Pancreas (tissue), 10 donors: Measurements from ENCODE around the gene PTPRJ. TPM values are rescaled to one million over a fixed set of nuclear protein-coding genes. Genes with fewer than 3 reads are reported as not detected.

Experiments
- ATAC-seq, 4 donors: fragments of 200-7000 bp; cut with Tn5 transposase; one replicate each; pipeline versions ENCODE4 v1.8.0 to v1.9.1; 2020; ENCODE audit warnings: mild to moderate bottlenecking in 4 of 4, moderate library complexity in 4 of 4
- DNase-seq, 6 donors: peaks; one replicate each; pipeline ENCODE4 v3.0.0-alpha.2; 2020
- FAIRE-seq: peaks from 2 replicates; lab custom pipeline; 2012; peaks lifted over from hg19 to GRCh38; lab: Jason Lieb, UNC
- H3K27ac ChIP-seq, 4 donors: fragments of 200-600 bp; sonication (generic); 1 replicate in 3 of 4; 2 replicates in 1 of 4; pipeline versions ENCODE4 v1.5.0 to v1.8.0; 2020
- H3K27me3 ChIP-seq, 4 donors: fragments of 200-600 bp; one replicate each; pipeline ENCODE4 v1.8.0; 2021
- H3K36me3 ChIP-seq, 3 donors: fragments of 200-600 bp; sonication (generic) in 1 of 3; one replicate each; pipeline versions ENCODE4 v1.5.0 to v1.8.0; 2020 to 2021
- H3K4me1 ChIP-seq, 3 donors: fragments of 200-600 bp; one replicate each; pipeline ENCODE4 v1.8.0; 2021
- H3K4me3 ChIP-seq, 4 donors: fragments of 200-600 bp; sonication (generic) in 2 of 4; one replicate each; pipeline versions ENCODE4 v1.5.0 to v1.8.0; 2020 to 2021
- H3K9me3 ChIP-seq, 4 donors: fragments of 200-600 bp; one replicate each; pipeline ENCODE4 v1.8.0; 2021
- WGBS, 2 donors: extraction: QIAGEN DNeasy Blood & Tissue Kit; methylation state at CpG; one replicate each; pipeline ENCODE4 v1.1.7; 2013; 5-methylcytosine and 5-hydroxymethylcytosine counted together
- intact Hi-C, 3 donors: fragments of 100-400 bp; cut with DNase I; formaldehyde crosslinking; loops; one replicate each; pipeline versions ENCODE4 v1.11.1 to v1.14.2; 2022
- polyA plus RNA-seq, 2 donors: library from polyadenylated mRNA; stranded (reverse); fragments of 200-250 nt; gene quantifications; one replicate each; pipeline ENCODE4 v1.2.3, GENCODE V29; 2013
- total RNA-seq, 6 donors: library from RNA; stranded (reverse); fragmentation: NEBNext Ultra II Directional in 4 of 6; extraction: Animal tissue kit (Norgen Biotek cat#: 25700) in 4 of 6; gene quantifications; one replicate each; pipeline versions ENCODE4 v1.2.1 to v1.2.4, GENCODE V29; 2021 to 2023
- TF ChIP-seq, protein P1 (sequence below), 4 donors: fragments of 200-600 bp; sonication (generic) in 3 of 4; IDR thresholded peaks; one replicate each; pipeline versions ENCODE4 v1.5.0 to v1.8.0; 2021; ENCODE audit warnings: antibody characterized with exemption in 4 of 4
- donor health status: healthy with polysubstance abuse.
- donor health status: DM: no; HTN: no; CAD: no; lungs with moderate emphysema.
- donor health status: DM: no; HTN: no; CAD: no.
- donor health status: control.
- donor health status: control.
- donor health status: Bipolar disorder and iron deficiency.
- donor health status: DM: yes; HTN: yes; CAD: no.
- donor health status: DM: no; HTN: no; CAD: no.
- donor health status: DM: no; HTN: no; CAD: no.
- donor health status: DM: yes; HTN: yes; CAD: no.

The PTPRJ gene
- total and polyA plus RNA-seq, 8 donors: 3.6 to 32.8 (median 11.6) TPM

DNA sequence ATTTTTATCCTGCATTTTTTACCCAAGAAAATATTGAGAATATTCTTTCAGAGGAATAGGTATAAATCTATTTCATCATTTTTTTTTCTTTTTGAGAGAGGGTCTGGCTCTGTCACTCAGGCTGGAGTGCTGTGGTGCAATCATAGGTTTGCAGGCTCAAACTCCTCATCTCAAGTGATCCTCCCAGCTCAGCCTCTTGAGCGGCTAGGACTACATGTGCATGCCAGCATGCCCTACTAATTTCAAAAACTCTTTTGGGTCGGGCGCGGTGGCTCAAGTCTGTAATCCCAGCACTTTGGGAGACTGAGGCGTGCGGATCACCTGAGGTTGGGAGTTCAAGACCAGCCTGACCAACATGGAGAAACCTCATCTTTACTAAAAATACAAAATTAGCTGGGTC lies 20.3 kb upstream of the PTPRJ start:
- intact Hi-C loops: no loop called here
- Histone ChIP-seq H3K4me1 (no peaks in the 10 kb centered on the region), H3K36me3 (no peaks in the 10 kb centered on the region), H3K27me3 (no peaks in the 10 kb centered on the region), H3K9me3 (no peaks in the 10 kb centered on the region), H3K4me3 (no peak overlapping the region), H3K27ac (no peak overlapping the region)
- ATAC-seq (no peak), DNase-seq (no peak), FAIRE-seq (no peak)
- TF ChIP-seq, protein P1, sequence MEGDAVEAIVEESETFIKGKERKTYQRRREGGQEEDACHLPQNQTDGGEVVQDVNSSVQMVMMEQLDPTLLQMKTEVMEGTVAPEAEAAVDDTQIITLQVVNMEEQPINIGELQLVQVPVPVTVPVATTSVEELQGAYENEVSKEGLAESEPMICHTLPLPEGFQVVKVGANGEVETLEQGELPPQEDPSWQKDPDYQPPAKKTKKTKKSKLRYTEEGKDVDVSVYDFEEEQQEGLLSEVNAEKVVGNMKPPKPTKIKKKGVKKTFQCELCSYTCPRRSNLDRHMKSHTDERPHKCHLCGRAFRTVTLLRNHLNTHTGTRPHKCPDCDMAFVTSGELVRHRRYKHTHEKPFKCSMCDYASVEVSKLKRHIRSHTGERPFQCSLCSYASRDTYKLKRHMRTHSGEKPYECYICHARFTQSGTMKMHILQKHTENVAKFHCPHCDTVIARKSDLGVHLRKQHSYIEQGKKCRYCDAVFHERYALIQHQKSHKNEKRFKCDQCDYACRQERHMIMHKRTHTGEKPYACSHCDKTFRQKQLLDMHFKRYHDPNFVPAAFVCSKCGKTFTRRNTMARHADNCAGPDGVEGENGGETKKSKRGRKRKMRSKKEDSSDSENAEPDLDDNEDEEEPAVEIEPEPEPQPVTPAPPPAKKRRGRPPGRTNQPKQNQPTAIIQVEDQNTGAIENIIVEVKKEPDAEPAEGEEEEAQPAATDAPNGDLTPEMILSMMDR (IDR thresholded peaks at IDR 0.05): no peak
- WGBS, 2 donors: 94 to 99% methylated on average over 6 of the region's 6 CpGs

DNA sequence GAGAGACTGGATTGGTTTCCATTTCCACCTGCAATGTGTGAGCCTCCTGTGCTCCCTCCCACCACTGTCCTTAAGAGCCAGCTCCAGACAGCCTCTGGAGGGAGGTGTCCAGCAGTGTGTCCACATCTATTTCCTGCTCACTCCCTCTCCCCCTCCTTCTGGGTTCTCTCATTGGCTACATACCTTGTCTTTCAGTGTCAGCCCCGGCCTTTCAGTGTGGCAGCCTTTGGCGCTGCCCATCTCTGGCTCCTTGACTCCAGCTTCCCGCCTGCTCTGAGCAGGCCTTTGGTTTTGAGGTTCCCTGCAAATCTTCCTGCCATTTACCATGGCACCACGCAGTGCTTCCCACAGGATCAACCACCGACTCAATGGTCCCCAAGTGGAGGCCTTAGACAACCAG lies 19.0 kb upstream of the PTPRJ start:
- no peaks in the 10 kb centered on the region for H3K4me1 ChIP-seq
- no peak overlapping the region for H3K27ac ChIP-seq
- no peak for FAIRE-seq
- WGBS, 2 donors: 96 to 100% methylated on average over 5 of the region's 5 CpGs
- H3K27me3 ChIP-seq: no peaks in the 10 kb centered on the region
- peak in 1 of 4 donors; percentile 36 for ATAC-seq
- no peak for DNase-seq
- H3K9me3 ChIP-seq: no peaks in the 10 kb centered on the region
- intact Hi-C loops: no loop called here
- H3K36me3 ChIP-seq: no peaks in the 10 kb centered on the region
- TF ChIP-seq, protein P1 (IDR thresholded peaks at IDR 0.05): no peak
- H3K4me3 ChIP-seq: no peak overlapping the region

DNA sequence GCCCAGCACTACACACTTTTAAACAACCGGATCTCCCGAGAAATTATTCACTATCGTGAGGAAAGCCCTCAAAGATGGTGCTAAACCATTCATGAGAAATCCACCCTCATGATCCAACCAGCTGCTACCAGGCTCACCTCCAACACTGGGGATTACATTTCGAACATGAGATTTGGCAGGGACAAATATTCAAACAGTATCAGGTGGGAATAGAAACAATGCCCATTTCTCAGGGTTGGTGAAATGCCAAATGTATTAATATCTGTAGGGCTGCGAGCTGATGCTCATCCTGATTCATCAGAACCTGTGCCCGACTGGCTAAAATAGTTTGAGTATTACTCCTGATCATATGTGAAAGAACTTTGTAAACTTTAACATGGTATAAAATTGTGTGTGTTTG lies 15.8 kb upstream of the PTPRJ start:
- no peak overlapping the region for H3K27ac ChIP-seq
- H3K36me3 ChIP-seq: no peaks in the 10 kb centered on the region
- H3K4me1 ChIP-seq: no peaks in the 10 kb centered on the region
- TF ChIP-seq, protein P1 (IDR thresholded peaks at IDR 0.05): no peak
- DNase-seq (no peak), FAIRE-seq (no peak), ATAC-seq (no peak)
- no peak overlapping the region for H3K4me3 ChIP-seq
- WGBS, 2 donors: 76 to 87% methylated on average over 6 of the region's 6 CpGs
- H3K27me3 ChIP-seq: no peaks in the 10 kb centered on the region
- intact Hi-C loops: no loop called here
- H3K9me3 ChIP-seq: no peaks in the 10 kb centered on the region

DNA sequence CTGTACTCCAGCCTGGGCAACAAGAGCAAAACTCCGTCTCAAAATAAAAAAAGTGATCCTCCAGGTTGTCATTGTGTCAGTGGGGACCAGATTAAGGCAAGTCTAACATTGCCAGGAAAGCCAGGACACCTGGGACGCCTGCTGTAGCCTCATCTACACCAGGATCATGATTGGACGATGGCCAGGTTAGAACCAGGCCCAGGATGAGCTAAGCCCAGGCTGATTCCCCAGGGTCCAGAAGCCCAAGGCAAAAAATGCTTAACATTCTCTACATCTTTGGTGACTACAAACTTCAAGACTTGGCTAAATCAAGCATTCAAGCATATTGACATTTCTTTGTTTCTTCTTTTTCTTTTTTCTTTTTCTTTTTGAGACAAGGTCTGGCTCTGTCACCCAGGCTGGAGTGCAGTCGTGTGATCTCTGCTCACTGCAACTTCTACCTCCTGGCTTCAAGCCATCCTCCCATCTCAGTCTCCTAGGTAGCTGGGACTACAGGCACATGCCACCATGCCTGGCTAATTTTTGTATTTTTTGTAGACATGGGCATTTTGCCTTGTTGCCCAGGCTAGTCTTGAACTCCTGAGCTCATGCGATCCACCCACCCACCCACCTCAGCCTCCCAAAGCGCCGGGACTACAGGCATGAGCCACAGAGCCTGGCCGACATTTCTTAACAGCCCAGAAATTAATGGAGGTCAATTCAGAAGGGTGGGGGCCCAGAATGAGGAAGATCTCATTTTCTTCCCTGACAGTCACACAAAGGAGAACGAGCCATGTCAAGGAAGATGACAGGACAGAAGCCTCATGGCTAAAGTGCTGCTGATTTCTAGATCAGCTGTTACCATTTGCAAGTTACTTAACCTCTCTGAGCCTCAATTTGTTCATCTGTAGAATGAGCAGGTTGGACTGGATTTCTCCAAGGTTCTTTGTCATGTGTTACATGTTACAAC lies 12.5 kb upstream of the PTPRJ start:
- TF ChIP-seq, protein P1 (IDR thresholded peaks at IDR 0.05): no peak
- ATAC-seq: no peak
- FAIRE-seq: no peak
- Histone ChIP-seq H3K27ac (no peak overlapping the region), H3K4me3 (no peak overlapping the region), H3K9me3 (no peaks in the 10 kb centered on the region), H3K36me3 (no peaks in the 10 kb centered on the region), H3K27me3 (no peaks in the 10 kb centered on the region), H3K4me1 (no peaks in the 10 kb centered on the region)
- WGBS, 2 donors: 77 to 84% methylated on average over 9 of the region's 9 CpGs
- intact Hi-C loops: no loop called here
- DNase-seq: no peak

DNA sequence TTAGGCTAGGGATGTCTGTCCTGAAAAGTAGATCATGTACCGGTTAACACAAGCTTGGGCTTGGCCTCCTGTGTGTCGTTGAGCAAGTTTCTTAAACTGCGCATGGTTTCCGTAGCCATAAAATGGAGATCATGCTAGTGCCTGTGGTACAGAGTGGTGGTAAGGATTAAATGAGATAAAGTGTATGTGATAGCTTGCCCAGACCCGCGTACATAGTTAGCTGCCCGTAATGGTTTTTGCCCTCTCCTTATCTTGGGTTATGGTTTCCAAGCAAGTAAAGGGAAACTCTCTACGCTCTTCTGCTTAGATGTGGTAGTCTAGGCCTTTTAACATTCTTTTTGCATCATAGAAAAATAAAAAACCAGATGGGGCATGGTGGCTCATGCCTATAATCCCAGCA lies 11.0 kb upstream of the PTPRJ start:
- no peaks in the 10 kb centered on the region for H3K27me3 ChIP-seq
- FAIRE-seq (no peak), DNase-seq (no peak), ATAC-seq (no peak)
- no peak overlapping the region for H3K4me3 ChIP-seq
- intact Hi-C loops: no loop called here
- TF ChIP-seq, protein P1 (IDR thresholded peaks at IDR 0.05): no peak
- H3K4me1 ChIP-seq: no peaks in the 10 kb centered on the region
- WGBS, 2 donors: 91 to 95% methylated on average over 8 of the region's 8 CpGs
- no peaks in the 10 kb centered on the region for H3K9me3 ChIP-seq
- H3K27ac ChIP-seq: no peak overlapping the region
- no peaks in the 10 kb centered on the region for H3K36me3 ChIP-seq
